ENCODE data around the gene KIF4B. TPM values are rescaled to one million over a fixed set of nuclear protein-coding genes. Genes with fewer than 3 reads are reported as not detected.

The KIF4B gene
- total and polyA plus RNA-seq, 2 of the 8 experiments (the other 6 are each of a cell fraction or from before 2014, with no cell fraction given): 0.02 to 0.15 TPM

DNA sequence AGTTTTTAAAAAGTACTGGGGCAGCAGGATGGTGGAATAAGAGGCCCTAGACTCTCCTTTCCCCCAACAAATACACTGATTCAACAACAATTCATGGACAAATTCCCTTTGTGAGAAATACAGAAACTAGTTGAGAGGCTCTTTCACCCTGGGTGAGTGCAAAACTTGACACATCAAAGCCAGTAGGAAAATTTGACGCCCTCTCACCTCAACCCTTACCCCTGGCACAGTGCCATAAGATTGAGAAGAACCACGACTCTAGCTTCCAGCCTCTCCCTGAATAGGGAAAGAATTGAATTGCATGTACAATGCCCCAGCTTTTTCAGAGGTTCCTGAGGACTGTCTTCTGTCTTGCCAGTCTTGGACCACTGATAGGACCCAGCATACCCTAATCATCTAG is 12.3 kb downstream of the KIF4B start (continued):
- no peak for TF ChIP-seq EZH2 (IDR thresholded peaks at IDR 0.05; ENCODE audit: low read depth, low read length, severe bottlenecking)
- no peak for TF ChIP-seq BCL11A (IDR thresholded peaks at IDR 0.05; ENCODE audit: low read depth in 2 of 2, low read length in 2 of 2)
- TF ChIP-seq POLR2AphosphoS5 (IDR thresholded peaks at IDR 0.05; ENCODE audit: low read depth, low read length): no peak
- no peak for TF ChIP-seq KDM1A (IDR thresholded peaks at IDR 0.05; ENCODE audit: borderline replicate concordance, low read length)
- no peak for TF ChIP-seq TAF1 (IDR thresholded peaks at IDR 0.05; ENCODE audit: low read depth, low read length)

Data from H1 (cell line).